Pancreas (tissue), 10 donors: ENCODE data around the gene CDKN2C. TPM values are rescaled to one million over a fixed set of nuclear protein-coding genes. Genes with fewer than 3 reads are reported as not detected.
"Not testable (repeated sequence)": the region's sequence is repeated elsewhere in the genome, so short reads cannot be mapped to it uniquely, and the experiment has no call there.

Experiments
- ATAC-seq, 4 donors: fragments of 200-7000 bp; cut with Tn5 transposase; one replicate each; pipeline versions ENCODE4 v1.8.0 to v1.9.1; 2020; ENCODE audit warnings: mild to moderate bottlenecking in 4 of 4, moderate library complexity in 4 of 4
- DNase-seq, 6 donors: peaks; one replicate each; pipeline ENCODE4 v3.0.0-alpha.2; 2020
- FAIRE-seq: peaks from 2 replicates; lab custom pipeline; 2012; peaks lifted over from hg19 to GRCh38; lab: Jason Lieb, UNC
- H3K27ac ChIP-seq, 4 donors: fragments of 200-600 bp; sonication (generic); 1 replicate in 3 of 4; 2 replicates in 1 of 4; pipeline versions ENCODE4 v1.5.0 to v1.8.0; 2020
- H3K27me3 ChIP-seq, 4 donors: fragments of 200-600 bp; one replicate each; pipeline ENCODE4 v1.8.0; 2021
- H3K36me3 ChIP-seq, 3 donors: fragments of 200-600 bp; sonication (generic) in 1 of 3; one replicate each; pipeline versions ENCODE4 v1.5.0 to v1.8.0; 2020 to 2021
- H3K4me1 ChIP-seq, 3 donors: fragments of 200-600 bp; one replicate each; pipeline ENCODE4 v1.8.0; 2021
- H3K4me3 ChIP-seq, 4 donors: fragments of 200-600 bp; sonication (generic) in 2 of 4; one replicate each; pipeline versions ENCODE4 v1.5.0 to v1.8.0; 2020 to 2021
- H3K9me3 ChIP-seq, 4 donors: fragments of 200-600 bp; one replicate each; pipeline ENCODE4 v1.8.0; 2021
- WGBS, 2 donors: extraction: QIAGEN DNeasy Blood & Tissue Kit; methylation state at CpG; one replicate each; pipeline ENCODE4 v1.1.7; 2013; 5-methylcytosine and 5-hydroxymethylcytosine counted together
- intact Hi-C, 3 donors: fragments of 100-400 bp; cut with DNase I; formaldehyde crosslinking; loops; one replicate each; pipeline versions ENCODE4 v1.11.1 to v1.14.2; 2022
- polyA plus RNA-seq, 2 donors: library from polyadenylated mRNA; stranded (reverse); fragments of 200-250 nt; gene quantifications; one replicate each; pipeline ENCODE4 v1.2.3, GENCODE V29; 2013
- total RNA-seq, 6 donors: library from RNA; stranded (reverse); fragmentation: NEBNext Ultra II Directional in 4 of 6; extraction: Animal tissue kit (Norgen Biotek cat#: 25700) in 4 of 6; gene quantifications; one replicate each; pipeline versions ENCODE4 v1.2.1 to v1.2.4, GENCODE V29; 2021 to 2023
- TF ChIP-seq, protein P1 (sequence below), 4 donors: fragments of 200-600 bp; sonication (generic) in 3 of 4; IDR thresholded peaks; one replicate each; pipeline versions ENCODE4 v1.5.0 to v1.8.0; 2021; ENCODE audit warnings: antibody characterized with exemption in 4 of 4
- donor health status: healthy with polysubstance abuse.
- donor health status: DM: no; HTN: no; CAD: no; lungs with moderate emphysema.
- donor health status: DM: no; HTN: no; CAD: no.
- donor health status: control.
- donor health status: control.
- donor health status: Bipolar disorder and iron deficiency.
- donor health status: DM: yes; HTN: yes; CAD: no.
- donor health status: DM: no; HTN: no; CAD: no.
- donor health status: DM: no; HTN: no; CAD: no.
- donor health status: DM: yes; HTN: yes; CAD: no.

The CDKN2C gene
- total and polyA plus RNA-seq, 8 donors = 4.3 to 11.5 (median 7.8) TPM

- WGBS, 2 donors = 61 to 70% methylated on average over 2 of the region's 2 CpGs
Measured at GRCh38 chr1:51000651-51001050, 30.6 kb downstream of the CDKN2C start.

GRCh38 chr1:51002516-51002915 is 32.5 kb downstream of the CDKN2C start:
- 90 to 91% methylated on average over 6 of the region's 6 CpGs for WGBS, 2 donors
- no peaks in the 10 kb centered on the region for H3K4me1 ChIP-seq
- FAIRE-seq (no peak), DNase-seq (no peak), ATAC-seq (no peak)
- no peaks in the 10 kb centered on the region for H3K36me3 ChIP-seq
- H3K9me3 ChIP-seq = no peaks in the 10 kb centered on the region
- no peaks in the 10 kb centered on the region for H3K27me3 ChIP-seq
- H3K4me3 ChIP-seq = no peak overlapping the region
- H3K27ac ChIP-seq = no peak overlapping the region
- TF ChIP-seq, protein P1, sequence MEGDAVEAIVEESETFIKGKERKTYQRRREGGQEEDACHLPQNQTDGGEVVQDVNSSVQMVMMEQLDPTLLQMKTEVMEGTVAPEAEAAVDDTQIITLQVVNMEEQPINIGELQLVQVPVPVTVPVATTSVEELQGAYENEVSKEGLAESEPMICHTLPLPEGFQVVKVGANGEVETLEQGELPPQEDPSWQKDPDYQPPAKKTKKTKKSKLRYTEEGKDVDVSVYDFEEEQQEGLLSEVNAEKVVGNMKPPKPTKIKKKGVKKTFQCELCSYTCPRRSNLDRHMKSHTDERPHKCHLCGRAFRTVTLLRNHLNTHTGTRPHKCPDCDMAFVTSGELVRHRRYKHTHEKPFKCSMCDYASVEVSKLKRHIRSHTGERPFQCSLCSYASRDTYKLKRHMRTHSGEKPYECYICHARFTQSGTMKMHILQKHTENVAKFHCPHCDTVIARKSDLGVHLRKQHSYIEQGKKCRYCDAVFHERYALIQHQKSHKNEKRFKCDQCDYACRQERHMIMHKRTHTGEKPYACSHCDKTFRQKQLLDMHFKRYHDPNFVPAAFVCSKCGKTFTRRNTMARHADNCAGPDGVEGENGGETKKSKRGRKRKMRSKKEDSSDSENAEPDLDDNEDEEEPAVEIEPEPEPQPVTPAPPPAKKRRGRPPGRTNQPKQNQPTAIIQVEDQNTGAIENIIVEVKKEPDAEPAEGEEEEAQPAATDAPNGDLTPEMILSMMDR (IDR thresholded peaks at IDR 0.05) = no peak
- intact Hi-C loops = no loop called here

More at GRCh38 chr1:51000651-51001050, 30.6 kb downstream of the CDKN2C start:
- TF ChIP-seq, protein P1 (IDR thresholded peaks at IDR 0.05) = no peak
- Histone ChIP-seq H3K4me3 (no peak overlapping the region), H3K9me3 (no peaks in the 10 kb centered on the region), H3K27me3 (no peaks in the 10 kb centered on the region), H3K36me3 (no peaks in the 10 kb centered on the region), H3K4me1 (no peaks in the 10 kb centered on the region), H3K27ac (no peak overlapping the region)
- intact Hi-C loops = no loop called here
- ATAC-seq (no peak), DNase-seq (no peak), FAIRE-seq (no peak)

DNA sequence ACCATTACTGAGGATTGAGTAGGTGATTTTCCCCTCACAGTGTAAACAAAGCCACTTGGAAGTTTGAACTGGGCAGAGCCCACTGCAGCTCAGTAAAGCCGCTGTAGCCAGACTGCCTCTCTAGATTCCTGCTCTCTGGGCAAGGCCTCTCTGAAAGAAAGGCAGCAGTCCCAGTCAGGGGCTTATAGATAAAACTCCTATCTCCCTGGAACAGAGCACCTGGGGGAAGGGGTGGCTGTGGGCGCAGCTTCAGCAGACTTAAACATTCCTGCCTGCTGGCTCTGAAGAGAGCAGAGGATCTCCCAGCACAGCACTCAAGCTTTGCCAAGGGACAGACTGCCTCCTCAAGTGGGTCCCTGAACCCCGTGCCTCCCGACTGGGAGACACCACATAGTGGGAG is 35.5 kb downstream of the CDKN2C start:
- intact Hi-C loops, FAIRE-seq, H3K4me3 ChIP-seq, H3K4me1 ChIP-seq, H3K27ac ChIP-seq, DNase-seq, ATAC-seq, H3K36me3 ChIP-seq, H3K27me3 ChIP-seq, H3K9me3 ChIP-seq: not testable (repeated sequence)
- WGBS, 2 donors = 89 to 92% methylated on average over 4 of the region's 4 CpGs

GRCh38 chr1:51009381-51009780 is 39.3 kb downstream of the CDKN2C start:
- no peaks in the 10 kb centered on the region for H3K36me3 ChIP-seq
- H3K4me1 ChIP-seq = no peaks in the 10 kb centered on the region
- no peak for DNase-seq
- no peak for FAIRE-seq
- no peaks in the 10 kb centered on the region for H3K27me3 ChIP-seq
- H3K4me3 ChIP-seq = no peak overlapping the region
- no peaks in the 10 kb centered on the region for H3K9me3 ChIP-seq
- no peak for ATAC-seq
- TF ChIP-seq, protein P1 (IDR thresholded peaks at IDR 0.05) = no peak
- H3K27ac ChIP-seq = no peak overlapping the region
- intact Hi-C loops = no loop called here
- WGBS, 2 donors = 65 to 68% methylated on average over 3 of the region's 3 CpGs

DNA sequence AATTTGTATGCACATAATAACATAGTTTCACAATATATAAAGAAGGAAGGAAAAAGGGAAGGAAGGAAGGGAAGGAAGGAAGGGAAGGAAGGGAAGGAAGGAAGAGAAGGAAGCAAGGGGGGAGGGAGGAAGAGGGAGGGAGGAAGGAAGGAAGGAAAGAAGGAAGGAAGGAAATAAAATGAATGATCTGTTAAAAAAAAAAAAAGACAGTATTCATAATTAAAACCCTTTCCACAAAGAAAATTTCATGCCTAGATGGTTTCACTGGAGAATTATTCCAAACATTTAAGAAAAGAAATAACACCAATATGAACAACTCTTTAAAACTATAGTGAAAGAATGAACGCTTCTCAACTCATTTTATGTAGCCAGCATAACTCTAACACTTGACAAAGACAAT is 44.8 kb downstream of the CDKN2C start:
- intact Hi-C loops = no loop called here
- FAIRE-seq = no peak
- H3K36me3 ChIP-seq = no peaks in the 10 kb centered on the region
- H3K4me3 ChIP-seq = no peak overlapping the region
- no peak for DNase-seq
- ATAC-seq = no peak
- H3K9me3 ChIP-seq = no peaks in the 10 kb centered on the region
- no peaks in the 10 kb centered on the region for H3K27me3 ChIP-seq
- TF ChIP-seq, protein P1 (IDR thresholded peaks at IDR 0.05) = no peak
- 94 to 96% methylated on average over 1 of the region's 1 CpG for WGBS, 2 donors
- H3K4me1 ChIP-seq = no peaks in the 10 kb centered on the region
- no peak overlapping the region for H3K27ac ChIP-seq
